CD4-positive, CD25-positive, alpha-beta regulatory T cell (primary cell): ENCODE data around the gene STON2. TPM values are rescaled to one million over a fixed set of nuclear protein-coding genes. Genes with fewer than 3 reads are reported as not detected.

Source experiments
- ATAC-seq, 2 donors: fragments of 150-1000 bp; cut with Tn5 transposase; one replicate each; pipeline ENCODE4 v1.10.0; 2021; ENCODE audit warnings: low read depth in 2 of 2, moderate number of reproducible peaks in 2 of 2, moderate library complexity in 1 of 2
- DNase-seq, 3 donors: peaks; one replicate each; pipeline versions ENCODE4 v3.0.0 to v3.0.0-alpha.2; 2012 to 2022; ENCODE audit warnings: mixed read lengths in 1 of 3
- H3K27ac ChIP-seq: one replicate; pipeline ENCODE4 v1.7.0; 2013; ENCODE audit warnings: mild to moderate bottlenecking, low read length; ENCODE audit not compliant: insufficient read depth, poor library complexity, severe bottlenecking
- H3K27me3 ChIP-seq: one replicate; pipeline ENCODE4 v1.7.0; 2013; ENCODE audit warnings: low read length; ENCODE audit not compliant: control insufficient read depth, insufficient read depth
- H3K36me3 ChIP-seq: one replicate; pipeline ENCODE4 v1.7.0; 2013; ENCODE audit warnings: mild to moderate bottlenecking, low read length, moderate library complexity; ENCODE audit not compliant: control insufficient read depth, insufficient read depth
- H3K4me1 ChIP-seq: 2 replicates; pipeline ENCODE4 v1.7.0; 2013; ENCODE audit warnings: mild to moderate bottlenecking, low read length; ENCODE audit not compliant: insufficient read depth, control insufficient read depth, poor library complexity, severe bottlenecking
- H3K4me3 ChIP-seq: one replicate; pipeline ENCODE4 v1.7.0; 2013; ENCODE audit warnings: low read depth, mild to moderate bottlenecking, low read length, moderate library complexity
- H3K9me3 ChIP-seq, 2 experiments: 1 replicate in 1 of 2; 2 replicates in 1 of 2; pipeline ENCODE4 v1.7.0; 2013; ENCODE audit warnings: low read length in 2 of 2, mild to moderate bottlenecking in 1 of 2, moderate library complexity in 1 of 2; ENCODE audit not compliant: control insufficient read depth in 2 of 2
- H3K27ac Mint-ChIP-seq, 3 donors: one replicate each; pipeline ENCODE4 v1.8.0; 2020 to 2022; ENCODE audit warnings: mild to moderate bottlenecking in 3 of 3, mixed read lengths in 3 of 3, moderate library complexity in 2 of 3
- H3K27me3 Mint-ChIP-seq: one replicate; pipeline ENCODE4 v1.8.0; 2022; ENCODE audit warnings: mild to moderate bottlenecking, mixed read lengths
- H3K36me3 Mint-ChIP-seq: one replicate; pipeline ENCODE4 v1.8.0; 2020; ENCODE audit warnings: mixed read lengths
- H3K4me1 Mint-ChIP-seq, 4 donors: one replicate each; pipeline ENCODE4 v1.8.0; 2020 to 2022; ENCODE audit warnings: mixed read lengths in 4 of 4, mild to moderate bottlenecking in 1 of 4
- H3K4me3 Mint-ChIP-seq, 4 donors: one replicate each; pipeline ENCODE4 v1.8.0; 2020 to 2022; ENCODE audit warnings: mild to moderate bottlenecking in 4 of 4, mixed read lengths in 4 of 4, moderate library complexity in 3 of 4
- H3K9me3 Mint-ChIP-seq, 7 donors: one replicate each; pipeline ENCODE4 v1.8.0; 2020 to 2022; ENCODE audit warnings: mixed read lengths in 7 of 7, mild to moderate bottlenecking in 3 of 7, moderate library complexity in 2 of 7
- polyA plus RNA-seq, 4 donors: library from polyadenylated mRNA; unstranded; fragments of 300-500 nt; fragmentation: Illumina TruSeq; gene quantifications; one replicate each; pipeline ENCODE4 v1.2.3, GENCODE V29; 2021
- total RNA-seq: library from RNA; stranded (reverse); gene quantifications from one replicate; pipeline ENCODE4 v1.2.3, GENCODE V29; 2022

STON2 gene
- total and polyA plus RNA-seq, 5 donors from 2014 or later = 4.4 TPM; not detected in 4

GRCh38 chr14:81298122-81298521, 102.0 kb downstream of the STON2 start:
- ATAC-seq (no peak), DNase-seq (no peak)
- Mint-ChIP-seq H3K4me1 (peaks cover 0 to 3% (median 0%) of the 10 kb centered on the region in 4 donors), H3K36me3 (no peaks in the 10 kb centered on the region), H3K4me3 (no peak overlapping the region), H3K9me3 (peaks cover 0 to 3% (median 0%) of the 10 kb centered on the region in 7 donors), H3K27me3 (peaks cover 10% of the 10 kb centered on the region), H3K27ac (no peak overlapping the region)
- no peaks in the 10 kb centered on the region for H3K36me3 ChIP-seq
- H3K27ac ChIP-seq = no peak overlapping the region
- H3K4me1 ChIP-seq = no peaks in the 10 kb centered on the region
- no peak overlapping the region for H3K4me3 ChIP-seq
- H3K27me3 ChIP-seq = no peaks in the 10 kb centered on the region
- H3K9me3 ChIP-seq = no peaks in the 10 kb centered on the region

GRCh38 chr14:81295958-81296923, 103.9 kb downstream of the STON2 start:
- no peaks in the 10 kb centered on the region for H3K36me3 Mint-ChIP-seq
- Histone ChIP-seq H3K27me3 (no peaks in the 10 kb centered on the region), H3K4me3 (no peak overlapping the region), H3K9me3 (no peaks in the 10 kb centered on the region), H3K27ac (no peak overlapping the region), H3K4me1 (no peaks in the 10 kb centered on the region), H3K36me3 (no peaks in the 10 kb centered on the region)
- no peak overlapping the region for H3K4me3 Mint-ChIP-seq
- no peaks in the 10 kb centered on the region for H3K4me1 Mint-ChIP-seq
- peaks cover 1% of the 10 kb centered on the region for H3K27me3 Mint-ChIP-seq
- DNase-seq (no peak), ATAC-seq (no peak)
- no peak overlapping the region for H3K27ac Mint-ChIP-seq
- peaks cover 0 to 3% (median 0%) of the 10 kb centered on the region in 7 donors for H3K9me3 Mint-ChIP-seq

DNA sequence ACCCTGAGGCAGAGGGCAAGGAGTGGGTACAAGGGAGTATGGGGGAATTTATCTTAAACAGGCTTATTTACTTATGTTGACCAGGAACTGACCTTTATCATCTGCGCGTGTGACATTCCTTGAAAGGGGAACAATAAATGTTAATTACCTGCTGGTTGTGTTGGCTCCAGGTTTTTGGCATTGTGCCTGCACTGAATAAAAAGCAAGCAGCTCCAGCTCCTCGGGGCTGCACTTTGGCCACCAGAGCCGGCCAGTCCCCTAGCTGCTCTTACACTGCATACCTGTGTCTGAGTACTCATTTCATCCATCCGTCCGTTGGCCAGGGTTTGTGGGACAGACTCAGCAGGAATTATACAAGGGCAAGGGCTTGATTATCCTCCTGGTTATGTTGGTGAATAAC, 110.6 kb downstream of the STON2 start:
- no peak overlapping the region for H3K4me3 Mint-ChIP-seq
- peaks cover 8% of the 10 kb centered on the region for H3K27me3 Mint-ChIP-seq
- no peaks in the 10 kb centered on the region for H3K36me3 Mint-ChIP-seq
- H3K9me3 Mint-ChIP-seq = peaks cover 0 to 1% (median 0%) of the 10 kb centered on the region in 7 donors
- no peak for ATAC-seq
- DNase-seq = no peak
- Histone ChIP-seq H3K27ac (no peak overlapping the region), H3K9me3 (no peaks in the 10 kb centered on the region), H3K36me3 (no peaks in the 10 kb centered on the region), H3K27me3 (no peaks in the 10 kb centered on the region), H3K4me3 (no peak overlapping the region), H3K4me1 (no peaks in the 10 kb centered on the region)
- H3K27ac Mint-ChIP-seq = no peak overlapping the region
- no peaks in the 10 kb centered on the region for H3K4me1 Mint-ChIP-seq

GRCh38 chr14:81286574-81287370, 113.4 kb downstream of the STON2 start:
- H3K36me3 Mint-ChIP-seq = no peaks in the 10 kb centered on the region
- no peak for DNase-seq
- H3K9me3 ChIP-seq = no peaks in the 10 kb centered on the region
- no peaks in the 10 kb centered on the region for H3K36me3 ChIP-seq
- no peak overlapping the region for H3K4me3 Mint-ChIP-seq
- peaks cover 8% of the 10 kb centered on the region for H3K27me3 Mint-ChIP-seq
- no peak overlapping the region for H3K27ac ChIP-seq
- H3K4me3 ChIP-seq = no peak overlapping the region
- no peaks in the 10 kb centered on the region for H3K27me3 ChIP-seq
- H3K4me1 Mint-ChIP-seq = no peaks in the 10 kb centered on the region
- peaks cover 0 to 1% (median 0%) of the 10 kb centered on the region in 7 donors for H3K9me3 Mint-ChIP-seq
- H3K4me1 ChIP-seq = no peaks in the 10 kb centered on the region
- H3K27ac Mint-ChIP-seq = no peak overlapping the region
- ATAC-seq = no peak

GRCh38 chr14:81285245-81285644, 114.9 kb downstream of the STON2 start:
- Histone ChIP-seq H3K4me1 (no peaks in the 10 kb centered on the region), H3K9me3 (no peaks in the 10 kb centered on the region), H3K36me3 (no peaks in the 10 kb centered on the region), H3K27ac (no peak overlapping the region), H3K27me3 (peaks cover 2% of the 10 kb centered on the region), H3K4me3 (no peak overlapping the region)
- Mint-ChIP-seq H3K4me1 (no peaks in the 10 kb centered on the region), H3K36me3 (no peaks in the 10 kb centered on the region), H3K27ac (no peak overlapping the region), H3K4me3 (no peak overlapping the region), H3K27me3 (peaks cover 4% of the 10 kb centered on the region), H3K9me3 (no peaks in the 10 kb centered on the region)
- DNase-seq (no peak), ATAC-seq (no peak)

DNA sequence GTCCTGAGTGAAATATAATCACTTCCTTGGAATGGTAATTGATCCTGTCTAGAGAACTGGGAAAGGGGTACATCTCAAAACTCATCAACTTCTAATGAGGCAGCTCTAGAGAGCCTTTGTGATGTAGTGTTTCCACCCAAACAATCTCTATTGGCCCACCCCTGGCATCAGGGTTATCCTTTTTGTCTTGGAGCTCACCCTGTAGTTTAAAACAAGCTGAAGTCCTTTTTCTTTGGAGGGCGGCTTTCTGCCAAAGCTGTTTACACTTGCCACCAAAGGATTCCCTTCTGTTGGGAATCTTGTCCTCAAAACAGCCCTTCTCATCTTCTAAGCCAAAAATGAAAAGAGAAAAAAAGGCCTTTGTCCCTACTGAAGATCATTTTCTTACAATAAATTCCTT, 118.8 kb downstream of the STON2 start:
- Histone ChIP-seq H3K4me3 (no peak overlapping the region), H3K27me3 (peaks cover 2% of the 10 kb centered on the region), H3K36me3 (no peaks in the 10 kb centered on the region), H3K4me1 (no peaks in the 10 kb centered on the region), H3K27ac (no peak overlapping the region), H3K9me3 (no peaks in the 10 kb centered on the region)
- no peaks in the 10 kb centered on the region for H3K9me3 Mint-ChIP-seq
- DNase-seq (no peak), ATAC-seq (no peak)
- H3K27me3 Mint-ChIP-seq = peaks cover 5% of the 10 kb centered on the region
- H3K4me1 Mint-ChIP-seq = no peaks in the 10 kb centered on the region
- no peak overlapping the region for H3K4me3 Mint-ChIP-seq
- no peak overlapping the region for H3K27ac Mint-ChIP-seq
- H3K36me3 Mint-ChIP-seq = no peaks in the 10 kb centered on the region

DNA sequence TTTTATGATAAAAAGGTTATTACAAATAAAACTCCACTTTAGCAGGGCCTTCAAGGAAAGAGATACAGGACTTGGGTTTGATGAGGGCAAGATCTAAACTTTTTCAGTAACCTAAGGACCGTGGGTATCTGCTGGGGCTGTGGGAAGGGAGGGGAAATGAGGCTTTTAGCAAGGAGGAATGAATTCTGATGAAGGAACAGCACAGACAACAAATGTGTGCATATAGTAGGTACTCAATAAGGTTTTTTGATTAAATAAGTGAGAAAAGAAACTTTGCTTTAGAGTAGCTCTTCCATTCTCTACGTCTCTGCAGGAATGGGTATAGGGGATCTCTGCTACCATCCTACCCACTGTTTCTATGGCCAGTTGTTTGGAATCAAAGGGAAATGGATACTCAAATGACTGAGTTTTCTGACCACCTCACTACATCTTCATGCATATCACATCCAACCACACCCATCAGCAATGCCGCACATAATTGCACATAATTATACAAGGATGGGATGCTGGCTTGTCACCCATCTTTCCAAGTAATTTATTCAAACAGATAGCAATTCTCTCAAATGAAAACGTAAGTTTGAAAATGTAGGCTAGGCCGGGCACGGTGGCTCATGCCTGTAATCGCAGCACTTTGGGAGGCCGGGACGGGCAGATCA, 119.9 kb downstream of the STON2 start:
- no peaks in the 10 kb centered on the region for H3K36me3 Mint-ChIP-seq
- H3K27me3 ChIP-seq = peaks cover 2% of the 10 kb centered on the region
- H3K9me3 Mint-ChIP-seq = no peaks in the 10 kb centered on the region
- no peaks in the 10 kb centered on the region for H3K36me3 ChIP-seq
- H3K4me1 Mint-ChIP-seq = no peaks in the 10 kb centered on the region
- H3K27ac Mint-ChIP-seq = no peak overlapping the region
- no peak overlapping the region for H3K27ac ChIP-seq
- H3K27me3 Mint-ChIP-seq = peaks cover 9% of the 10 kb centered on the region
- DNase-seq (no peak), ATAC-seq (no peak)
- H3K9me3 ChIP-seq = no peaks in the 10 kb centered on the region
- no peak overlapping the region for H3K4me3 ChIP-seq
- no peaks in the 10 kb centered on the region for H3K4me1 ChIP-seq
- no peak overlapping the region for H3K4me3 Mint-ChIP-seq
